Activated CD4-positive, alpha-beta T cell treated with anti-CD3 and anti-CD28 coated beads for 48 hours (primary cell): Measurements from ENCODE around the gene ATG4C.
A peak's percentile ranks its signal among the peaks of the same experiment; 100 is the strongest.

Experiments
- DNase-seq: peaks from one replicate; pipeline ENCODE4 v3.0.0-alpha.2; 2020

Gene ATG4C

GRCh38 chr1:62905872-62906271 is 121.9 kb downstream of the ATG4C start:
- DNase-seq, result no peak

- DNase-seq, result peak; percentile 15
These were observed 122.5 kb downstream of the ATG4C start for GRCh38 chr1:62906428-62906886.

- no peak for DNase-seq
These were observed 124.3 kb downstream of the ATG4C start for GRCh38 chr1:62908168-62908695.

GRCh38 chr1:62912028-62912638 is 128.2 kb downstream of the ATG4C start:
- no peak for DNase-seq
